Esophagus squamous epithelium (tissue), 4 donors: Measurements from ENCODE around the gene PSD2.

Source experiments
- POLR2A ChIP-seq, 4 donors: fragments of 450-650 bp; IDR thresholded peaks; one replicate each; pipeline ENCODE4 v1.6.1; 2017; ENCODE audit warnings: antibody characterized with exemption in 4 of 4, mild to moderate bottlenecking in 4 of 4, moderate library complexity in 3 of 4
- TF ChIP-seq, protein P1 (sequence below), 6 experiments: fragments of 450-650 bp in 4 of 6; fragments of 200-600 bp in 2 of 6; sonication (generic) in 2 of 6; IDR thresholded peaks; one replicate each; pipeline ENCODE4 v1.5.1; 2016 to 2019; ENCODE audit warnings: antibody characterized with exemption in 6 of 6, mild to moderate bottlenecking in 4 of 6, moderate library complexity in 4 of 6

- TF ChIP-seq, protein P1, sequence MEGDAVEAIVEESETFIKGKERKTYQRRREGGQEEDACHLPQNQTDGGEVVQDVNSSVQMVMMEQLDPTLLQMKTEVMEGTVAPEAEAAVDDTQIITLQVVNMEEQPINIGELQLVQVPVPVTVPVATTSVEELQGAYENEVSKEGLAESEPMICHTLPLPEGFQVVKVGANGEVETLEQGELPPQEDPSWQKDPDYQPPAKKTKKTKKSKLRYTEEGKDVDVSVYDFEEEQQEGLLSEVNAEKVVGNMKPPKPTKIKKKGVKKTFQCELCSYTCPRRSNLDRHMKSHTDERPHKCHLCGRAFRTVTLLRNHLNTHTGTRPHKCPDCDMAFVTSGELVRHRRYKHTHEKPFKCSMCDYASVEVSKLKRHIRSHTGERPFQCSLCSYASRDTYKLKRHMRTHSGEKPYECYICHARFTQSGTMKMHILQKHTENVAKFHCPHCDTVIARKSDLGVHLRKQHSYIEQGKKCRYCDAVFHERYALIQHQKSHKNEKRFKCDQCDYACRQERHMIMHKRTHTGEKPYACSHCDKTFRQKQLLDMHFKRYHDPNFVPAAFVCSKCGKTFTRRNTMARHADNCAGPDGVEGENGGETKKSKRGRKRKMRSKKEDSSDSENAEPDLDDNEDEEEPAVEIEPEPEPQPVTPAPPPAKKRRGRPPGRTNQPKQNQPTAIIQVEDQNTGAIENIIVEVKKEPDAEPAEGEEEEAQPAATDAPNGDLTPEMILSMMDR (IDR thresholded peaks at IDR 0.05) = no peak
- no peak for TF ChIP-seq POLR2A (IDR thresholded peaks at IDR 0.05)
These were observed 11.4 kb downstream of the PSD2 start for GRCh38 chr5:139806726-139807646.
